Measurements from ENCODE around the gene ABCD2.
"Not testable (repeated sequence)": the region's sequence is repeated elsewhere in the genome, so short reads cannot be mapped to it uniquely, and the experiment has no call there.

Gene ABCD2

DNA sequence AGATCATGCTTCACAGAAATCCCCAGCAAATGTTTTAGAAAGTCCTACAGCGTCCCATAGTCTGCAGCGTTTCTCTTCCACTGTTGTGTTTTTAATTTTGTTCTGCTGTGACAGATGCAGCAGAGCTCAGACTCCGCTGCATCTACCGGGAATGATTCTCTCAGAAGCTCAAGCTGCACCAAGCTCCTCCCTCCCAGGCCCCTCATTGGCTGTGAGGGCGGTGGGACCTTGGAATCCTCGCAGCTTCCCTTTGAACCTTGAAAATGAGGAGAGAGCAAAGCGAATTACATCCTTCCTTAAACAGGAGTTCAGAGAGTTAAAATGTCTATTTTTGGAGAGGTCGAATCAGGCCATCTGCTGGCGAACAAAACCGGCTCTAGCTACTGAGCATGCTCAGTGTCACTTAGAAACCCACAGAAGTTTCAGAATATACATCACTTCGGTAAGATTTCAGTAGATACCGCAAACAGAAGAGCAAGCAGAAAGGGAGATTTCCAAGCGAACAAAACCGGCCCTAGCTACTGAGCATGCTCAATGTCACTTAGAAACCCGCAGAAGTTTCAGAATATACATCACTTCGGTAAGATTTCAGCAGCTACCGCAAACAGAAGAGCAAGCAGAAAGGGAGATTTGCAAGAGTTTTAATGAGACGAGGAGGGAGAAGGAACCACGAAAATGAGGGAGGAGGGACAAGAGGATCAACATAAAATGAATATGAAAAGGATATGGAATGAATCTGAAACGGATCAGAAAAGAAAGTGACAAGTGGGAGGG lies at the start of gene ABCD2:
Gene ABCD2, minus strand, starts transcription at position 144 of the 774 bp plus-strand sequence. CDS start 188 bp downstream, outside the sequence.
- peak; percentile 53 for DNase-seq (ENCODE audit: low spot score)

DNA sequence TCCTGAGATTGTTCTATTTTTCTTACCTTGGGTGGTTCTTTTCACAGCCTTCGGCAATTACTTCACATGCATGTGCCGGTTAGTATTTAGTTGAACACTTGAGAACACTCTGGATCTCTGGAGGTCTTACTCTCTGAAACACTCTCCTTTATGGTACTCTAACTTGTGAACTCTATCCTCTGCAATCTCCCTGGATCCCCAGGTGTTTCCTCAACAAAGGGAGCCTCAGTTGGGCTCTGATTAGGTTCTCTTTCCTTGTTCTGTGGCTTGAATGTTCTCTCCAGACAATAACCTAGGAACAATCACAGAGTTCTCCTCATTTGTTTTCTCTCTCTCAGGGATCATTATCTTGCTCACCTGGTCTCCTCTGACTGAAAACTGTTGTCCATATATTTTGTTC lies 40.5 kb upstream of the ABCD2 start:
- no peak for DNase-seq (ENCODE audit: low spot score)

DNA sequence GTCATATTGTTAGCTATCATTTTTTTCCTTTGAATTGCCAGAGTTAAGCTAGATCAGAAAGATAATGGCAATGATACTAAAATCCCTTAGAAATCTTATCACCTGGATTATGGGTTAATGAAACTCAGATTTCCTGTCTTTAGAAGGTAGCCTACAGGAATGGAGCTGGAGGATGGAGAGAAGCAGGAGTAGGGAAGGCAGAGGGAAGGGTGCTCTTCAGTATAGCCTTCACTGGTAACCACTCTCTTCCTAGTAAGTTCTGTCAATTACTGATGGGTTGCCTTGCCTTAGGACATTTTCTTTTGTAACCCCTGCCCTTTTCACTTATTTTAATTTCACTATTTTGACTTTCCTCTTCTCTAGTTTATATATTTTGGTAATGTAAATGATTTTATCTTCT lies 27.8 kb upstream of the ABCD2 start:
- no peak for DNase-seq (ENCODE audit: low spot score)

- no peak for DNase-seq (ENCODE audit: low spot score)
Observed at GRCh38 chr12:39646963-39647362, 27.4 kb upstream of the ABCD2 start.

DNA sequence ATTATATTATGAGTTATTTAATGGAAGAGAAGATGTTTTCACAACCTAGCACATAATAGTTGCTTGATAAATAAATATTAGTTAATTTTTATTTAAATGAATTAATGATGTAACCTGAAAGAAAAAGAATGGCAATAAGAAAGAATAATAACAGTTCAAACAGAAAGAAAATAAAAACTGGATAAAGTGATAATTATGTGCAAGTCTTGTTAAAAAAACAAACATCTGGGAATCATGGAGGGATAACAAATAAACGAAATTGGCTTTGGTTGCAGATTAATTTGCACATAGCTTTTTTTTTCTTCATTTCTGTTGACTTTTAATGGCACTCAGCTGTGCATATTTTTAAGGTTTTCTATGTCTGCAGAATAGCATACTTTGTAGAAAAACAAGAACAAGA lies 23.4 kb upstream of the ABCD2 start:
- DNase-seq (ENCODE audit: low spot score) = no peak

DNA sequence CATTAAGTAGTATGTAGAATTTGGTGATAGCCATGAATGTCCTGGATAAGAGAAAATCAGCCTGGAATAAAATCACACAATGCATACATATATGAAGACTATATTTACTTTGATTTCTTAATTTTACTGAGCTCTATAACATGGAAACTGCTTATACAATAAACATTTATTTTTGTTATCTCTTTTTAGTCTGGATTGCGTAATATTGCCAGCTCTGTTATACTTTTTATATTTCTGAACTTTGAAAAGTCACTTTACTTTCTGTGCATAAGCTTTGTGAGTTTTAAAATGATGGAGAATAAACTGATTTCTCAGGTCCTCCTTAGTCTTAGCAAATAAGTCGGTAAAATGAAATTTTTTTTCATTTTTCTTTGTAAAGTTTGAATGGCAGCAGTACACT lies 19.2 kb upstream of the ABCD2 start:
- DNase-seq (ENCODE audit: low spot score) = no peak

- DNase-seq (ENCODE audit: low spot score) = no peak
Observed at GRCh38 chr12:39638178-39638577, 18.6 kb upstream of the ABCD2 start.

- no peak for DNase-seq (ENCODE audit: low spot score)
Observed at GRCh38 chr12:39632670-39633069, 13.1 kb upstream of the ABCD2 start.

DNA sequence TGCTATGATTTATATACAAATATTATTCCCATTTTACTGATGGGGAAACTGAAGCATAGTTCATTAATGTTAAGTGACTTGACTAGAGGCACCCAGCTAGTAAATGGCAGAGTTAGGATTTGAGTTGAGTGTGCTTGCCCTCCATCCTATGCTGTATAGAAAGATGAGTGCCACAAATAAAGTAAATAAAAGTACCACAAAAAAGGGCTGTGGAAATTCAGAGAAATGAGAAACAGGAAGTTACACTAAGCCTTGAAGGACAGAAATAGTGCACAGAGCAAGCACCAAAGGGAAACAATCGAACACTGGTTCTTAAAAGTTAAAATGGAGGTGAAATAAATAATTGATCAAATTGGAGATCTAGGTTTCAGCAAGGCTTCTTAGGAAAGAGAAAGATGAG lies 9.2 kb upstream of the ABCD2 start:
- no peak for DNase-seq (ENCODE audit: low spot score)

- DNase-seq (ENCODE audit: low spot score) = no peak
Observed at GRCh38 chr12:39627914-39628313, 8.3 kb upstream of the ABCD2 start.

DNA sequence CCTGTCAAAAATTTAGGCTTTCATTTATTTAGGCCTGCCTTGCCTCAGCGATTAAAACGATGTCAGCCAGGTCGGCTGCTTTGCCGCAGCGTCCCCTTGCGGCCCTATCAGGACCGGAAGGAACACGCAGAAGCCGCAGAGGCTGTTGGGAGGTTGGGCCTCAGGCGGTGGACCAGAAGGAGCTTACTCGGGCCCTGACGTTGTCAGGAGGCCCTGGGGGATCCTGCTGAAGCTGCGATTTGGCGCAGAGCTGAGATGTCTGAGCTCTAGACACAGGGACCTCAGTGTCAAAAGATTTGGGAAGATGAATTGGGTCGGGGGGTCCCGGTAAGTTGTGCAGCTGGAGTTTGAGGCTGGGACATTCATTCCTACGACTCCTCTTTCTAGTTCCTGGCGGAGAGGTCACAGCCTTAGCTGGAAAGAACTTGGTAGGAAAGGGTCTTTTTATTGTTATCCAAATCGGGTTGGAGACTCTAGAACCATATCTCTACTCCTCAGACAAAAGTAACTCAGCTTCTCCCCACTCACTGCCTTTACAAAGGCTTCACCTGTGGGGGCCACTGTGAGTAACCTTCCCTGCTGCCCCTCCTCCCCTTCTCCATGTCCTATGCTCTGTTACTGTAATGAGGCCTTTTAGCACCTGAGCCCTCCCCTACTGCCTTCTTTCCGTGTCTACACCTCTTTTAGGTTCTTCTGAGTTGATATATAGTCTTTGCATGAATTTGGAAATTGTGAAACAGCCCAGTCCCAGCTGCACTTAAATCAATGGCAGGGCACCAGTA lies 6.6 kb upstream of the ABCD2 start:
- DNase-seq (ENCODE audit: low spot score) = no peak

DNA sequence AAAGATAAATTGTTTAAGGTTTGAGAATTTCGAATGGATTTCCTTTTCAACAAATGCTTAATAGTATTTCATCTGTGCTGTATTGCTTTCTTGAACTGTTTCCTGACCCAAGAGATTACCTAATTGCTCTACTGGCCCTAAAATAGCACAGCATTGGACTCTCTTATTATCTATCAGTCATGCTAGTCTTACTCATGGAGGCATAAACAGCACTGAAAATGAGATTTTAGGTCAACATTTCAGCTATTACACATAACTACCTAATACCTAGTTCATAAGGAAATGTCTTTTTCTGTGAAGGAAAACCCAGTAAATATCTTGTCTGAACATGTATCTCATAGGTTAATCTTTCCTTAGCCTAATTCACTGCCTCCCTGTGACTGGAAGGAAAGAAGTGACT lies 4.3 kb upstream of the ABCD2 start:
- no peak for DNase-seq (ENCODE audit: low spot score)

DNA sequence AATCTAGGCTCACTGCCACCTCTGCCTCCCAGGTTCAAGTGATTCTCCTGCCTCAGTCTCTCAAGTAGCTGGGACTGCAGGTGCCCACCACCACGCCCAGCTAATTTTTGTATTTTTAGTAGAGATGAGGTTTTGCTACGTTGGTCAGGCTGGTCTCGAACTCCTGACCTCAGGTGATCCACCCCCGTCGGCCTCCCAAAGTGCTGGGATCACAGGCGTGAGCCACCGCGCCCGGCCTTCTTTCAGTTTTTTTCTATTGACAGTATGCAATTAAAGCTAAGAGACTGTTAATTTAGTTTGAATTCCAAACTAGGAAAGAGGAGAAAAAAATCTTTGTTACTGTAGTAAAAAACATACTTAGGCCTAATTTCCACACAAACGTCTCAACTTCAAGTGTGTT lies 3.6 kb upstream of the ABCD2 start:
- DNase-seq (ENCODE audit: low spot score) = not testable (repeated sequence)

DNA sequence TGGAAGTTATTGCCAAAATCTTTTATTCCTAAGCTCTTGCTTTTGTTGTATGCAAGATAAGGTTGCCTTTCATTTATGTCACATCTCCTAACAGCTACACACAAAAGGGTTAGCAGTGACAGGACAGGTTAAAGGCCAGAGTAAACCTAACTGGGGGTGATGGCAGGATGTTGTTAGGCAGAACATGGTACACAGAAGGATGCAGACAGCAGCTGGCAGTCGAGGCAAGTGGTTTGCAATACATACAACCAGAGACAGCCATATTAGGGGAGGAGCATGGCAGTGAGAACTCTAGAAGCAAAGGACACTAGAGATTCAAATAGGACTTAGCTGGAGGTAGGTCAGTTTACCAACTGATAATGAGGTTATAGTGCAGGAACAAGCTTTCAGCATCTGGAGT lies 2.7 kb upstream of the ABCD2 start:
- no peak for DNase-seq (ENCODE audit: low spot score)

- no peak for DNase-seq (ENCODE audit: low spot score)
Observed at GRCh38 chr12:39621670-39622069, 2.1 kb upstream of the ABCD2 start.

GRCh38 chr12:39620659-39621658 lies 1.4 kb upstream of the ABCD2 start:
- no peak for DNase-seq (ENCODE audit: low spot score)

GRCh38 chr12:39619316-39619659 lies 315 bp downstream of the ABCD2 start:
- DNase-seq (ENCODE audit: low spot score) = peak; percentile 8

DNA sequence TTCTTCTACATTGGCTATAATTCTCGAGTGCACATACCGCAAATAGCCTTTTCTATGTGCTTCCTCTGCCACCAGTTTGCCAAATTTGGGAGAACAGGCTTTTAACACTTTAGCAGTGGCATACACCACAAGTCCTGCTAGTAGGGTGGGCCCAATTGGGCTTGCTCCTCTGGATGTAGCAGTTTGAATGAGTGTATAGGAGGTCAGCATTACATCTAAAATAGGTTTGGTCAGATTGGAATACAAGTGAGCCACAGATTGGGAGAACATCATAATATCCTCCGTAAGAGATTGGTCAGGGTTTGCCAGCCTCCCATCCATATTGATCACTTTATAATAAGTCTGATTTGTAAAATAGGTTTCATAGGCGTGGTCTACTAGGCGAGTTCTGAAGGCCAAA lies 902 bp downstream of the ABCD2 start:
- DNase-seq (ENCODE audit: low spot score) = no peak

DNA sequence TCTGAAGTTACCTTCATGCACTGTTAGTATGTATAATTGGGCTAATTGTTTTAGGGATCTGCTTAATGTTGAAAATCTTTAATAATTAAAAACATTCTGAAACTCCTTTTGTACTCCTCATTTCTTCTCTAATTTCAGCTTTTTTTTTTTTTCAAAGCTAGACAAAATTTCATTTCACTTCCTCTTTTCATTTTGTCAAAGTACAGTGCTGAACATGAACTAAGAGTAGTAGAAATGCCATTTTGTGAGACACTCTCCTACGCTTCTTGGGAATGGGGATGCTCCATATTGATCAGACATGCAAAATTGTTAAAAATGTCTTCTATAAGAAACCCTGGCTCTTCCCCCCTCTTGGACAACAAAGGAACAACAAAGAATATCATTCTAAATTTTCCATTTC lies 1.7 kb downstream of the ABCD2 start:
- DNase-seq (ENCODE audit: low spot score) = no peak

GRCh38 chr12:39616666-39617065 lies 2.9 kb downstream of the ABCD2 start:
- no peak for DNase-seq (ENCODE audit: low spot score)

GRCh38 chr12:39616251-39616650 lies 3.4 kb downstream of the ABCD2 start:
- DNase-seq (ENCODE audit: low spot score) = no peak

DNA sequence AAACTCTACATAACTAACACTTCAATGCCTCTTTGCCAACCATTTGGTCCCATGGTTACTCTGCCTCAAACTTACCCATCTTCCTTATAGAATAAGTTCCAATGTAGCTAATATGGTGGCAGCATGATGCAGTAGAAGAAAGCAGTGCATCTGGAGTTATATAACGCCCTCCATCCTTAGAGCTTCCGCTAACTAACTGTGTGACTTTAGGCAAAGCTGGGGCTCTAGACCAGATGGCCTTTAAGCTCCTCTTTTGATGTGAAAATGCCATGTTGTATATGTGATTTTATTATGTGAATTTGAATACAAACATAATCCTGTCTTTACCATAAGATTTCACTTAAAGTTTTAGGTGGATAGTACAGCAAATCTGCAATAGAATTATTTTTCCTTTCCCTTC lies 6.1 kb downstream of the ABCD2 start:
- no peak for DNase-seq (ENCODE audit: low spot score)

Measured in AG08396 (cell line).